ENCODE data around the gene SUMF1. TPM values are rescaled to one million over a fixed set of nuclear protein-coding genes. Genes with fewer than 3 reads are reported as not detected.

Gene SUMF1
- total and polyA plus RNA-seq, 2 of the 4 experiments (the other 2 are of a cell fraction), result 26.3 to 38.4 TPM

GRCh38 chr3:4504340-4505261 is 37.5 kb upstream of the SUMF1 start (continued):
- TF ChIP-seq, protein P1, sequence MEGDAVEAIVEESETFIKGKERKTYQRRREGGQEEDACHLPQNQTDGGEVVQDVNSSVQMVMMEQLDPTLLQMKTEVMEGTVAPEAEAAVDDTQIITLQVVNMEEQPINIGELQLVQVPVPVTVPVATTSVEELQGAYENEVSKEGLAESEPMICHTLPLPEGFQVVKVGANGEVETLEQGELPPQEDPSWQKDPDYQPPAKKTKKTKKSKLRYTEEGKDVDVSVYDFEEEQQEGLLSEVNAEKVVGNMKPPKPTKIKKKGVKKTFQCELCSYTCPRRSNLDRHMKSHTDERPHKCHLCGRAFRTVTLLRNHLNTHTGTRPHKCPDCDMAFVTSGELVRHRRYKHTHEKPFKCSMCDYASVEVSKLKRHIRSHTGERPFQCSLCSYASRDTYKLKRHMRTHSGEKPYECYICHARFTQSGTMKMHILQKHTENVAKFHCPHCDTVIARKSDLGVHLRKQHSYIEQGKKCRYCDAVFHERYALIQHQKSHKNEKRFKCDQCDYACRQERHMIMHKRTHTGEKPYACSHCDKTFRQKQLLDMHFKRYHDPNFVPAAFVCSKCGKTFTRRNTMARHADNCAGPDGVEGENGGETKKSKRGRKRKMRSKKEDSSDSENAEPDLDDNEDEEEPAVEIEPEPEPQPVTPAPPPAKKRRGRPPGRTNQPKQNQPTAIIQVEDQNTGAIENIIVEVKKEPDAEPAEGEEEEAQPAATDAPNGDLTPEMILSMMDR (conservative IDR thresholded peaks at IDR 0.05; ENCODE audit: low read depth, low read length), result no peak
- TF ChIP-seq MAFK (IDR thresholded peaks at IDR 0.05; ENCODE audit: low read depth, low read length), result no peak
- no peak for TF ChIP-seq USF2 (IDR thresholded peaks at IDR 0.05; ENCODE audit: low read depth, low read length)
